Glomerular endothelial cell (primary cell): ENCODE data around the gene GLB1L3. TPM values are rescaled to one million over a fixed set of nuclear protein-coding genes. Genes with fewer than 3 reads are reported as not detected.
"Not testable (repeated sequence)": the region's sequence is repeated elsewhere in the genome, so short reads cannot be mapped to it uniquely, and the experiment has no call there.

Experiments used
- DNase-seq: peaks from one replicate; pipeline ENCODE4 v3.0.0-alpha.2; 2011; ENCODE audit warnings: low read depth, low spot score; ENCODE audit errors: extremely low read depth
- total RNA-seq: library from RNA; depleted of rRNA; stranded (reverse); fragments of >200 nt; gene quantifications from 2 replicates; pipeline ENCODE4 v1.2.3, GENCODE V29; 2015

The GLB1L3 gene
- total RNA-seq, 1 donor from 2014 or later: not detected

- DNase-seq: no peak
Observed at GRCh38 chr11:134341805-134342571, 65.8 kb downstream of the GLB1L3 start.

GRCh38 chr11:134342572-134343340 is 66.6 kb downstream of the GLB1L3 start:
- no peak for DNase-seq

- DNase-seq: no peak
Observed at GRCh38 chr11:134343646-134344045, 67.5 kb downstream of the GLB1L3 start.

- DNase-seq: not testable (repeated sequence)
Observed at GRCh38 chr11:134344497-134345236, 68.5 kb downstream of the GLB1L3 start.

GRCh38 chr11:134345237-134345550 is 69.0 kb downstream of the GLB1L3 start:
- no peak for DNase-seq

GRCh38 chr11:134346101-134346975 is 70.2 kb downstream of the GLB1L3 start:
- no peak for DNase-seq

- no peak for DNase-seq
Observed at GRCh38 chr11:134346976-134347350, 70.8 kb downstream of the GLB1L3 start.

GRCh38 chr11:134347441-134347840 is 71.3 kb downstream of the GLB1L3 start:
- DNase-seq: no peak

- no peak for DNase-seq
Observed at GRCh38 chr11:134349109-134349801, 73.1 kb downstream of the GLB1L3 start.

- DNase-seq: no peak
Observed at GRCh38 chr11:134349802-134350355, 73.7 kb downstream of the GLB1L3 start.

GRCh38 chr11:134350381-134350780 is 74.2 kb downstream of the GLB1L3 start:
- DNase-seq: no peak

- no peak for DNase-seq
Observed at GRCh38 chr11:134352111-134352510, 75.9 kb downstream of the GLB1L3 start.

- no peak for DNase-seq
Observed at GRCh38 chr11:134355136-134355535, 79.0 kb downstream of the GLB1L3 start.

- no peak for DNase-seq
Observed at GRCh38 chr11:134355656-134356055, 79.5 kb downstream of the GLB1L3 start.

GRCh38 chr11:134356656-134357544 is 80.7 kb downstream of the GLB1L3 start:
- no peak for DNase-seq

- DNase-seq: no peak
Observed at GRCh38 chr11:134357545-134357839, 81.3 kb downstream of the GLB1L3 start.

- DNase-seq: no peak
Observed at GRCh38 chr11:134358165-134358855, 82.1 kb downstream of the GLB1L3 start.

GRCh38 chr11:134358856-134359490 is 82.8 kb downstream of the GLB1L3 start:
- no peak for DNase-seq
